Measurements from ENCODE around the gene UGT2A1.

DNA sequence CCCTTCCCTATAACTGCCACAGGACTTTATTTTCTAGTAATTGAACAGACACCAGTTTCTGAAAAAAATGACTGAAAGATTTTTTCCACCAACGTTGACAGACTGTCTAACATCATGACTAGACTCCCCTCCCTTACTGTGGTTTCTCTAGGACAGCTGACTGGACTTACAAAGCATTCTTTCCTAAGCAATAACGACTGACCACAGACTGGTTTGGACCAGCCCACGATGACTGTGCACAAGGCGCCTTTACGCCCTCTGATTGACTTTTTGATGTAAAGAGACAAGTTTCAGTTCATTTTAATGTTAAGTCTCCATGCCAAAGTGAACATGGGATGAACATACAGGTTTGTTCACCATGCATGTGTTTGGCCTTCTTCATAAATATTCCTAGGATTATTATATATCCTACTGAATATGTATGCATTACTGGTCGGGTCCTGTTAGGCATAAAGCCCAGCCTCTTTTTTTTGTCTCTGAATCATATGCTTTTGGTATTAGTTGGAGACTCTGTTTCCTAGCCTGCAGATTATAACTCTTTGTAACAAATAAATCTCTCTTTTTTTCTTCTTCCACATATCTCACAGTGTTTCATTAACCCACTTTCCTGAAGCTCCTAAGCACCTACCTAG is 106.8 kb downstream of the UGT2A1 start:
- TF ChIP-seq, protein P1, sequence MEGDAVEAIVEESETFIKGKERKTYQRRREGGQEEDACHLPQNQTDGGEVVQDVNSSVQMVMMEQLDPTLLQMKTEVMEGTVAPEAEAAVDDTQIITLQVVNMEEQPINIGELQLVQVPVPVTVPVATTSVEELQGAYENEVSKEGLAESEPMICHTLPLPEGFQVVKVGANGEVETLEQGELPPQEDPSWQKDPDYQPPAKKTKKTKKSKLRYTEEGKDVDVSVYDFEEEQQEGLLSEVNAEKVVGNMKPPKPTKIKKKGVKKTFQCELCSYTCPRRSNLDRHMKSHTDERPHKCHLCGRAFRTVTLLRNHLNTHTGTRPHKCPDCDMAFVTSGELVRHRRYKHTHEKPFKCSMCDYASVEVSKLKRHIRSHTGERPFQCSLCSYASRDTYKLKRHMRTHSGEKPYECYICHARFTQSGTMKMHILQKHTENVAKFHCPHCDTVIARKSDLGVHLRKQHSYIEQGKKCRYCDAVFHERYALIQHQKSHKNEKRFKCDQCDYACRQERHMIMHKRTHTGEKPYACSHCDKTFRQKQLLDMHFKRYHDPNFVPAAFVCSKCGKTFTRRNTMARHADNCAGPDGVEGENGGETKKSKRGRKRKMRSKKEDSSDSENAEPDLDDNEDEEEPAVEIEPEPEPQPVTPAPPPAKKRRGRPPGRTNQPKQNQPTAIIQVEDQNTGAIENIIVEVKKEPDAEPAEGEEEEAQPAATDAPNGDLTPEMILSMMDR (optimal IDR thresholded peaks at IDR 0.05 in 1 of 3, IDR thresholded peaks at IDR 0.05 in 1 of 3, conservative IDR thresholded peaks at IDR 0.05 in 1 of 3; ENCODE audit: extremely low read depth in 1 of 3, insufficient read depth in 2 of 3, low read length in 3 of 3): no peak
- TF ChIP-seq EZH2 (IDR thresholded peaks at IDR 0.05; ENCODE audit: low read length): no peak

All from keratinocyte (primary cell).